MCF 10A (cell line): ENCODE measurements around the gene OR2V2. TPM values are rescaled to one million over a fixed set of nuclear protein-coding genes. Genes with fewer than 3 reads are reported as not detected.
A peak's percentile ranks its signal among the peaks of the same experiment; 100 is the strongest.

Experiments used
- BruUV-seq: library from RNA; stranded (reverse); fragments of 400-500 nt; replicated peaks from 2 replicates; lab custom pipeline; 2021; lab: Mats Ljungman, UMichigan
- CTCF ChIA-PET: fragments of 300-600 bp; sonication (Branson Sonifier 250); formaldehyde crosslinking; extraction: SDS; loops from one replicate; lab custom pipeline; 2021; ENCODE audit warnings: antibody characterized with exemption, inconsistent platforms; lab: Yijun Ruan, JAX
- POLR2A ChIA-PET: fragments of 300-600, 350-650 bp; sonication (Branson Sonifier 250); formaldehyde crosslinking; extraction: SDS; loops from one replicate; lab custom pipeline; 2020; ENCODE audit warnings: antibody characterized with exemption, inconsistent platforms; lab: Yijun Ruan, JAX
- DNase-seq: peaks from one replicate; pipeline ENCODE4 v3.0.0-alpha.2; 2018; ENCODE audit not compliant: unreplicated experiment
- H3K27ac Mint-ChIP-seq: one replicate; pipeline ENCODE4 v1.8.0; 2022; ENCODE audit warnings: mild to moderate bottlenecking, low read depth, mixed read lengths; ENCODE audit not compliant: unreplicated experiment
- H3K27me3 Mint-ChIP-seq: one replicate; pipeline ENCODE4 v1.8.0; 2022; ENCODE audit warnings: mixed read lengths; ENCODE audit not compliant: insufficient read depth, unreplicated experiment
- H3K36me3 Mint-ChIP-seq: one replicate; pipeline ENCODE4 v1.8.0; 2022; ENCODE audit warnings: mild to moderate bottlenecking, moderate library complexity, mixed read lengths; ENCODE audit not compliant: insufficient read depth, unreplicated experiment
- H3K4me1 Mint-ChIP-seq: one replicate; pipeline ENCODE4 v1.8.0; 2022; ENCODE audit warnings: mixed read lengths; ENCODE audit not compliant: insufficient read depth, unreplicated experiment
- H3K4me3 Mint-ChIP-seq: one replicate; pipeline ENCODE4 v1.8.0; 2022; ENCODE audit warnings: mild to moderate bottlenecking, moderate library complexity, mixed read lengths; ENCODE audit not compliant: unreplicated experiment
- H3K9me3 Mint-ChIP-seq: one replicate; pipeline ENCODE4 v1.8.0; 2022; ENCODE audit warnings: mixed read lengths; ENCODE audit not compliant: unreplicated experiment
- CTCF ChIP-seq: fragments of 200-600 bp; IDR thresholded peaks from one replicate; pipeline ENCODE4 v1.8.0; 2022; ENCODE audit warnings: antibody characterized with exemption, mild to moderate bottlenecking; ENCODE audit not compliant: unreplicated experiment
- intact Hi-C: fragments of 100-400 bp; cut with micrococcal nuclease; formaldehyde crosslinking; loops from 2 replicates; pipeline ENCODE4 v1.14.1; 2022
- total RNA-seq: library from RNA; stranded (reverse); gene quantifications from 2 replicates; pipeline ENCODE4 v1.2.3, GENCODE V29; 2022

OR2V2 gene
- total RNA-seq, 1 experiment from 2014 or later: not detected

- peaks cover 26% of the 10 kb centered on the region for H3K36me3 Mint-ChIP-seq
- intact Hi-C loops: loop anchor here (5.0 to 10.0 kb wide), 3 partner anchors 32 to 383 kb away; partner anchors contain the start of genes MGAT1 and ZFP62
- H3K4me1 Mint-ChIP-seq: peaks cover 12% of the 10 kb centered on the region
- peak overlapping the region; percentile 94 for H3K27ac Mint-ChIP-seq
- ChIA-PET POLR2A (interaction anchor here (0.5 to 2.6 kb wide), 24 partner anchors 10 to 1109 kb away, joined by 3 to 25 read pairs (median 6); partner anchors contain the start of genes MGAT1, RACK1, TRIM41 and TRIM52), CTCF (interaction anchor here (0.6 to 2.1 kb wide), 34 partner anchors 10 to 411 kb away, joined by 3 to 15 read pairs (median 4); partner anchors contain the start of genes TRIM41, TRIM7 and ZFP62)
- no peak for TF ChIP-seq CTCF
- H3K27me3 Mint-ChIP-seq: no peaks in the 10 kb centered on the region
- no TSS peak for BruUV-seq
- H3K9me3 Mint-ChIP-seq: no peaks in the 10 kb centered on the region
- peak overlapping the region; percentile 81 for H3K4me3 Mint-ChIP-seq
- no peak for DNase-seq
Measured at GRCh38 chr5:181184845-181185216, 37.4 kb downstream of the OR2V2 start.

GRCh38 chr5:181185560-181185959 lies 38.2 kb downstream of the OR2V2 start:
- DNase-seq: no peak
- TF ChIP-seq CTCF: no peak
- Mint-ChIP-seq H3K27me3 (no peaks in the 10 kb centered on the region), H3K36me3 (peaks cover 26% of the 10 kb centered on the region), H3K9me3 (no peaks in the 10 kb centered on the region), H3K27ac (no peak overlapping the region), H3K4me3 (no peak overlapping the region), H3K4me1 (peaks cover 12% of the 10 kb centered on the region)
- BruUV-seq: no TSS peak
- ChIA-PET CTCF (interaction anchor here (0.6 to 2.1 kb wide), 14 partner anchors 13 to 412 kb away, joined by 3 to 15 read pairs (median 5); partner anchors contain the start of genes TRIM41 and TRIM7), POLR2A (interaction anchor here (0.6 to 2.6 kb wide), 17 partner anchors 11 to 1110 kb away, joined by 3 to 25 read pairs (median 9); partner anchors contain the start of genes RACK1, TRIM41, TRIM52 and TRIM7)
- intact Hi-C loops: loop anchor here (5.0 to 10.0 kb wide), 2 partner anchors 321 to 383 kb away; partner anchors contain the start of genes MGAT1 and ZFP62

- H3K36me3 Mint-ChIP-seq: peaks cover 28% of the 10 kb centered on the region
- no peak for TF ChIP-seq CTCF
- H3K27me3 Mint-ChIP-seq: no peaks in the 10 kb centered on the region
- intact Hi-C loops: loop anchor here (5.0 to 10.0 kb wide), 2 partner anchors 321 to 384 kb away; partner anchors contain the start of genes MGAT1 and ZFP62
- no peak for DNase-seq
- CTCF ChIA-PET: interaction anchor here (0.5 to 2.1 kb wide), 4 partner anchors 27 to 402 kb away, joined by 4 to 8 read pairs (median 6); no protein-coding TSS in a partner anchor
- H3K4me3 Mint-ChIP-seq: no peak overlapping the region
- POLR2A ChIA-PET: interaction anchor here (2.0 to 8.8 kb wide), 7 partner anchors 18 to 317 kb away, joined by 9 to 432 read pairs (median 21); partner anchors contain the start of genes RACK1, TRIM41, TRIM52 and TRIM7
- no peak overlapping the region for H3K27ac Mint-ChIP-seq
- H3K4me1 Mint-ChIP-seq: peaks cover 12% of the 10 kb centered on the region
- no peaks in the 10 kb centered on the region for H3K9me3 Mint-ChIP-seq
- no TSS peak for BruUV-seq
Measured at GRCh38 chr5:181186022-181186421, 38.6 kb downstream of the OR2V2 start.

- ChIA-PET CTCF (interaction anchor here (0.9 to 7.4 kb wide), 3 partner anchors 14 to 387 kb away, joined by 3 to 67 read pairs (median 10); partner anchors contain the start of gene TRIM7), POLR2A (interaction anchor here (0.8 to 8.8 kb wide), 12 partner anchors 14 to 387 kb away, joined by 3 to 432 read pairs (median 12); partner anchors contain the start of genes RACK1, TRIM41, TRIM7 and ZFP62)
- TF ChIP-seq CTCF: no peak
- BruUV-seq: no TSS peak
- peak overlapping the region; percentile 93 for H3K27ac Mint-ChIP-seq
- peaks cover 38% of the 10 kb centered on the region for H3K36me3 Mint-ChIP-seq
- peaks cover 8% of the 10 kb centered on the region for H3K4me1 Mint-ChIP-seq
- H3K27me3 Mint-ChIP-seq: no peaks in the 10 kb centered on the region
- peak; percentile 37 for DNase-seq
- H3K4me3 Mint-ChIP-seq: peak overlapping the region; percentile 96
- H3K9me3 Mint-ChIP-seq: no peaks in the 10 kb centered on the region
- intact Hi-C loops: loop anchor here (5.0 to 10.0 kb wide), 2 partner anchors 322 to 385 kb away; partner anchors contain the start of genes MGAT1 and ZFP62
Measured at GRCh38 chr5:181186986-181187499, 39.7 kb downstream of the OR2V2 start.
